ENCODE measurements around the gene RTP4.

RTP4 gene

DNA sequence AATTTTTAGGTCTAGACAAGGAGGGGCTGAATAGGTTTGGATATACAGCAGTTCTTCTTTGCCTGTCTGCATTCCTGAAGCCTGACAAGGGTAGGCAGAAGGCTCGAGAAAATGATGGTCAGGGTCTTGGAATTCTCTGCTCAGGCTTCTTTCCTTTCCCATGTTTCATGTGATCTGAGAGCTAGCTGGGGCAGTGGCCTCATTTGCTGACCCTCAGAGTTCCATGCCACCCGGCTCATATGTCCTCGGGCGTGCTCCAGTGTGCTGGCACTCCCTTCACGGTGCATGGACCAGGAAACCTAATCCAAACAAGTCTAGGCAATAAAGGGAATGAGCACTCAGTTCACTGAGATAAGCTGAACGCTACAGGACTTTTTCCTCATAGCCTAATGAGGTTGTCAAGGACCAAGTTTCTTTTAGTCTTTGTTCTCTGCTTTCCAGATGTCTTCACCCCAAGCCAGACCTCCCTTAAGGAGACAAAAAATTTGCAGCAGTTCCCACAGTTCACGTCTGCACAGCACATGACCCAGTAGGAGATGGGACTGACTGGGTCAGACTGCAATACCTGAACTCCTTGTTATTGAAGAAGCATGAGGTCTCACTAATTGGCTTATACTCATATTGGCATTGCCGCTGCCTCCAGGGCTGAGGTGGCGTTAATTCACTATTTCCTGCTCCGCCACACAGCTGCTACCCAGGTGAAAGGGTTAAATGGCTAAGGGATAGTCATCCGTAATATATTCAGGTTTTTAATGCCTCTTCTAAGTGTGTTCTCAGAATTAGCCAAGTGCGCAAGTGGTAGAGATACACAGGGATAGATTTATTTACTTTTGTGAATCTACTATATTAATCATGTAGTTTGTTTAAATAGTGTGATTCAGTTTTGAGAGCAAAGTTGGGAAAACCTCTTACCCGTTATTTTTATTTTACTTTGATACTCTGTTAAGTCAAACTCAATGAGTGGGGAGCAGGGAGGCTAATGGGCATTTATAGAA is 15.3 kb upstream of the RTP4 start:
- Histone ChIP-seq H3K9ac (ENCODE audit: low read depth, low read length) (no peak overlapping the region), H3K4me1 (ENCODE audit: insufficient read depth, low read length) (peaks cover 5% of the 10 kb centered on the region; the same call in 1 of the 2 replicates), H3K9me3 (ENCODE audit: control insufficient read depth, insufficient read depth, low read length) (no peaks in the 10 kb centered on the region), H3K36me3 (ENCODE audit: insufficient read depth, low read length) (no peaks in the 10 kb centered on the region)

DNA sequence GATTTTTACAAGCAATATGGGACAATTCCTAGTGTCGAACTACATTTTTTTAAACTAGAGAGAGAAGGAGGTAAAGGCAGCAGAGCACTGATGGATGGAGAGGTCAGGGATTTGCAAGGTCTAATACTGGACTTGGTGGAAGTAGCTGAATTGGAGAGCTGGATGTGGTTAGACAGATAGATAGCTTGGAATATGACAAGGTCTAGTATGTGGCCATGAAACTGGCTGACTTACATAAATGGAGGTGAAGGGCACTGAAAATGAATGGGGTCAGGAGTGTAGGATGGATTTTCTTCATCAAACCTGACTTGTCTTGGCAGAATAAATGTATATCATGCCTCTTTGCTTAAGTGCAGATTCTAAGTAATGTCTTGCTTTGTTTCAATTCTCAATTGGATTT is 10.1 kb upstream of the RTP4 start:
- H3K9ac ChIP-seq (ENCODE audit: low read depth, low read length), result no peak overlapping the region
- H3K4me1 ChIP-seq (ENCODE audit: insufficient read depth, low read length), result peaks cover 36% of the 10 kb centered on the region
- no peaks in the 10 kb centered on the region for H3K9me3 ChIP-seq (ENCODE audit: control insufficient read depth, insufficient read depth, low read length)
- no peaks in the 10 kb centered on the region for H3K36me3 ChIP-seq (ENCODE audit: insufficient read depth, low read length)

DNA sequence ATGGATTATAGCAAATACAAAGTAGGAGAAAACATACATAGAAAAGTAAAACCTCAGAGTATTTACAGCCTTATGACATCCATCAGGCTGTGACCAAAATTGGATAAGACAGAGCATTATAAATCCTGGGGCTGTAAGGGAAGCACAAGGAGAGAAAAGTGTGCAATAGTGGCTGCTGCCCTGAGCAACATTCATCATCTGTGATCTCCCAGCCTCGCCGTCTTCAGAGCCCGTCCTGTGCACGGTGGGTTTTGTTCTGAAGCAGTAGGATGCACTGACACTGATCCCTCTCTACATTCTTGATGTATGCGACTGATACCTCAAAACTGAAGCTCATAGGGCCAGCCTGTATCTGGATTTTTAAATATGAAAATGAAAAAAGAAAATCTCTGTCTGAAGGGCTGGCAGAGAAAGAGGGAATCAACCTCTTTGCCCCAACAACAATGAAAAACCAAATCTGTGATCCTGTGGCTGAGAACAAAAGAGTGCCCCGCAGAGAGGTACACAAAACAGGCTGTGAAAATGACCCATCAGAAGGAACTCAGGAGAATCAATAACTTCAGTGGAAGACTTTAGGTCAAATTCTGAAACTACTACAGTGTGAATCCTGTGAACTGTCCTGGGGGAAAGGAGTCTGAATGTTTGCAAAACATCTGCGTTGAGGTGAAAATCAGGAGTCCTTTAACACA is 8.2 kb upstream of the RTP4 start:
- H3K9me3 ChIP-seq (ENCODE audit: control insufficient read depth, insufficient read depth, low read length), result no peaks in the 10 kb centered on the region
- H3K4me1 ChIP-seq (ENCODE audit: insufficient read depth, low read length), result peaks cover 50% of the 10 kb centered on the region
- no peak overlapping the region for H3K9ac ChIP-seq (ENCODE audit: low read depth, low read length)
- H3K36me3 ChIP-seq (ENCODE audit: insufficient read depth, low read length), result no peaks in the 10 kb centered on the region

DNA sequence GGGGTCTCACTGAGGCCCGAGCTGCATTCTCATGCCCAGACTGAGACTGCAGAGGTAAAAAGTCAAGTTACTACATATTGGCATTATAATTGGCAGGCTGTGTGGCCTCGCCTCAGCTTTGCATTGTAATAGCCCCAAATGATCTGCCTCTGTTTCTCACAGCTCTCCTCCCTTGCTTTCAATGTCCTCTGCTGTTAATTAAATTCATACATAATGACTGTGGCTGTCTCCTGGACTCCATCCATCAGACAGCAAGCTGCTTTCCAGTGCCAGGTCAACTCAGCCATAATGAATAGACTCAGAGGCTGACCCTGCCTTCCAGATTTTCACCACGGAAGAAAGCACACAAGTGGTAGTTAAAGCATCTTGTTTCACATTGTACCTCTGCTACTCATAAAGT is 7.6 kb upstream of the RTP4 start:
- H3K4me1 ChIP-seq (ENCODE audit: insufficient read depth, low read length), result peaks cover 50% of the 10 kb centered on the region
- H3K36me3 ChIP-seq (ENCODE audit: insufficient read depth, low read length), result no peaks in the 10 kb centered on the region
- no peak overlapping the region for H3K9ac ChIP-seq (ENCODE audit: low read depth, low read length)
- H3K9me3 ChIP-seq (ENCODE audit: control insufficient read depth, insufficient read depth, low read length), result no peaks in the 10 kb centered on the region

DNA sequence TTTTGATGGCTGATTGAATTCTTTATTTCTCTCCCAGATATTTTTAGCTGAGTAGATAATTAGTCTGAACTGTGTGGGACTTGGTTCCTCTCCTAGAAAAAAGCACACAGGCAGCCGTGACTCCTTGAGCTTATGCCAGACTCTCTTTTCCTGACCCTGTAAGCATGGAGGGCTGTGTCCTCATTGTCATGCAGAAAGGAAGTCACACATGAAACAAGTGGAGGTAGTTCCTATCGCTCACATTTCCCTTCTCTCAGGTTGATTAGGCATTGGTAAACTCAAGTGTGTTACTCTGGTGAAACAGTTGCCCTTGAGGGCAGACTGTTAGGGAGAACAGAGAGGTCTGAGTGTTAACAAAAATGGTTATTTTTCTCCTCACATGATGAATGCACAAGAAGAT is 6.3 kb upstream of the RTP4 start:
- Histone ChIP-seq H3K9ac (ENCODE audit: low read depth, low read length) (no peak overlapping the region), H3K4me1 (ENCODE audit: insufficient read depth, low read length) (peaks cover 50% of the 10 kb centered on the region), H3K36me3 (ENCODE audit: insufficient read depth, low read length) (no peaks in the 10 kb centered on the region), H3K9me3 (ENCODE audit: control insufficient read depth, insufficient read depth, low read length) (no peaks in the 10 kb centered on the region)

DNA sequence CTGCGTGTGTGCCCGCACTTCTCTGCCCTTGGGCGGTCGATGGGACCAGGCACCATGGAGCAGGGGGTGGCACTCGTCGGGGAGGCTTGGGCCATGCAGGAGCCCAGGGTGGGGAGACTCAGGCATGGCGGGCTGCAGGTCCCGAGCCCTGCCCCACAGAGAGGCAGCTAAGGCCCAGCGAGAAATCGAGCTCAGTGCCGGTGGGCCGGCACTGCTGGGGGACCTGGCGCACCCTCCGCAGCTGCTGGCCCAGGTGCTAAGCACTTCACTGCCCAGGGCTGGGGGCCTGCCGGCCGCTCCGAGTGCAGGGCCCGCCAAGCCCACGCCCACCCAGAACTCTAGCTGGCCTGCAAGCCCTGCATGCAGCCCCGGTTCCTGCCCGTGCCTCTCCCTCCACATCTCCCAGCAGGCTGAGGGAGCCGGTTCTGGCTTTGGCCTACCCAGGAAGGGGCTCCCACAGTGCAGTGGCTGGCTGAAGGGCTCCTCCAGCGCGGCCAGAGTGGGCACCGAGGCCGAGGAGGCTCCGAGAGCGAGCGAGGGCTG is 553 bp upstream of the RTP4 start:
- H3K9me3 ChIP-seq (ENCODE audit: control insufficient read depth, insufficient read depth, low read length), result no peaks in the 10 kb centered on the region
- no peak overlapping the region for H3K9ac ChIP-seq (ENCODE audit: low read depth, low read length)
- no peaks in the 10 kb centered on the region for H3K36me3 ChIP-seq (ENCODE audit: insufficient read depth, low read length)
- H3K4me1 ChIP-seq (ENCODE audit: insufficient read depth, low read length), result peaks cover 18% of the 10 kb centered on the region; the same call in 1 of the 2 replicates

DNA sequence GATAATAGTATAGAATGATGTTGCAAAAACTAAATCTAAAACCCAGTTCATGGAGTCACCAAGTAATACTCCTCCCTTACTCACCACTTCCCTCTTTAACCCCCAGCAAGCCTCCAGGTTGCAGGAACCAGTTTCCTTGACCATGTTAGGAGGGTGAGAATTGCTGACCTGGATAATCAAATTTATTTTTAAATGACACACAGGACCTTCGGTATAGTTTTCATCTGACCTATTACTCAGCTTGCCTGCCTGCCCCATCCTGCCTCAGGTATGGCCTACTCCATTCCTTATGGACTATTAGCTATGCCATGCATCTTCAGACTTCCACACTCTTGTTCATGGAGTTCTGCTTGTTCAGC is 883 bp downstream of the RTP4 start:
- Histone ChIP-seq H3K9ac (ENCODE audit: low read depth, low read length) (no peak overlapping the region), H3K9me3 (ENCODE audit: control insufficient read depth, insufficient read depth, low read length) (no peaks in the 10 kb centered on the region), H3K36me3 (ENCODE audit: insufficient read depth, low read length) (no peaks in the 10 kb centered on the region), H3K4me1 (ENCODE audit: insufficient read depth, low read length) (peaks cover 6% of the 10 kb centered on the region; the same call in 1 of the 2 replicates)

DNA sequence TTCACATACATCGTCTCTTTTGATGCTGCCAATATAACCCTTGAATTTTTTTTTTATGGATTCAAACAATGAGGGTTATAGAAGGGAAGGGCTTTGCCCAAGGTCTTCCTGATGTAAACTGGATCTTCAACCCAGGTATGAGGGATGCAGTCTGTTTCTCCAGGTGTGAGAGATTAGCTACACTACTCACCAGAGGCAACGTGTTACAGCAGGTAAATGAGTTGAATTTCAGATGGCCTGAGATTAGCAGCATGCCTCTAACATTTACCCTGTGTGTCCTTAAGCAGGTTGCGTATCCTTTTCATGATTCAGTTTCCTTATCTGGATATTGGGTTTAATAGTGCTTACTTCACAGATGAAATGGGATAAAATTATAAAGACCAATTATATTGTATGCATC is 1.9 kb downstream of the RTP4 start:
- Histone ChIP-seq H3K9ac (ENCODE audit: low read depth, low read length) (no peak overlapping the region), H3K4me1 (ENCODE audit: insufficient read depth, low read length) (no peaks in the 10 kb centered on the region), H3K36me3 (ENCODE audit: insufficient read depth, low read length) (no peaks in the 10 kb centered on the region), H3K9me3 (ENCODE audit: control insufficient read depth, insufficient read depth, low read length) (no peaks in the 10 kb centered on the region)

DNA sequence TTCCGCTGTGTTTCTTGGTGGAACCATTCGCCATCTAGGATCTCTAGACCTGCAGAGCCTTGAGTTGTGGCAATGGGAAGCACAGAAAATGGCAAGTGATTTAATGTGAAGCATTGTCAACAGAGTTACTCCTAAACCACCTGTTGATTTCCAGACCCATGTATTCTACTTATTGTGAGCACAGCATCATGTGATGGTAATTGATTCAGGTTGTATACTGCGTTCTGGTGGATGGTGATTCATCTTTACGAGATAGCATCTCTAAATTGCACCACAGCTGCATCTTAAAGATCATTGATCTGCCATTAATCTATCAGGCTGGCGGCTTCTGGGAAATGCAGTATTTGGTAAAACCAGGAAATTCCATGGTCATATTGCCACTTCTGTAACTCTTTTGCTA is 7.4 kb downstream of the RTP4 start:
- H3K9me3 ChIP-seq (ENCODE audit: control insufficient read depth, insufficient read depth, low read length), result no peaks in the 10 kb centered on the region
- H3K36me3 ChIP-seq (ENCODE audit: insufficient read depth, low read length), result no peaks in the 10 kb centered on the region
- no peak overlapping the region for H3K9ac ChIP-seq (ENCODE audit: low read depth, low read length)
- 0 out of 2 replicates have a peak, but pooled peaks cover 5% of the 10 kb centered on the region for H3K4me1 ChIP-seq (ENCODE audit: insufficient read depth, low read length)

DNA sequence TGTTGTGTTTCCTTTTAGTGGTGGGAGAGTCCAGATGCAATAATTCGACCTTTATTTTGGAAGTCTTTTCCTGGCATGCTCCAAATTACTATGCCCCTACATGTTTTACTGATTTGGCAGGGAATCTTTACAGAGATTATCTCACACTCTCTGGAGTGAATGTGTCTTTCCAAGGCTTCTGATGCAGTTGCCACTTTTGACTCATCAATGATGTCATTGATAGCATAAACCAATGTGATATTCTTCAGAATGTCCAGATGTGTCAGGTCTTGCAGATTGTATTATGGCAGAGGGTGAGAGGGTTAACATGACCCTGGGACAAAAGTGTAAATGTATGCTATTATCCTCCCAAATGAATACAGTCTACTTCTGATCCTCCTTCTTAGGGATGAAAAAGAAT is 9.7 kb downstream of the RTP4 start:
- peaks cover 9% of the 10 kb centered on the region; the same call in 1 of the 2 replicates for H3K4me1 ChIP-seq (ENCODE audit: insufficient read depth, low read length)
- no peak overlapping the region for H3K9ac ChIP-seq (ENCODE audit: low read depth, low read length)
- no peaks in the 10 kb centered on the region for H3K36me3 ChIP-seq (ENCODE audit: insufficient read depth, low read length)
- no peaks in the 10 kb centered on the region for H3K9me3 ChIP-seq (ENCODE audit: control insufficient read depth, insufficient read depth, low read length)

DNA sequence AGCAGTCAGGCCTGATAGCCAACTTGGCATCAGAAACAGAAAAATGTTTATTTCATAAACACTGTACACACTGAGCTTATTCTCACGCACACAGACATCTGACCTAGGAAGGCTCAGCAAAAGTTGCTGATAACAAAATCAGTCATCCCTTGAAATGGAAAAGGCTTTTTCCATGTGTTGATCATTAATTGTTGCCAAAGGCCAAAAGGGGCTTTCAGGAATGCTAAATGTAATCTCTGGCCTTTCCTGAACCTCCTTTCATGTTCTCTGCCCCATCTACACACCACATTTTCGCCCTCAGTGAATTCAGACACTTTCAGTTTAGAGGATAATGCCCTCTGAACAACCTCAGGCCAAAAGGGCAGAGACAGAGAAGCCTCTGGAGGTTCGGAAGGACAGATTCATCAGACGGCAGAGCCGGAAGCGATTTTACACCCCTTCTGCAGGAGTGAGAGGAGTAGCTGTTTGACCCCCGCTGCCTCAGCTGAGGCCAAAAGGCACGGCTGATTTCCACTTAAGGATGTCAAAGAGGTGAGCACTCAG is 14.5 kb downstream of the RTP4 start:
- Histone ChIP-seq H3K4me1 (ENCODE audit: insufficient read depth, low read length) (peaks cover 12% of the 10 kb centered on the region; the same call in 1 of the 2 replicates), H3K9me3 (ENCODE audit: control insufficient read depth, insufficient read depth, low read length) (peaks cover 1% of the 10 kb centered on the region; the same call in 1 of the 2 replicates), H3K36me3 (ENCODE audit: insufficient read depth, low read length) (no peaks in the 10 kb centered on the region), H3K9ac (ENCODE audit: low read depth, low read length) (no peak overlapping the region)

DNA sequence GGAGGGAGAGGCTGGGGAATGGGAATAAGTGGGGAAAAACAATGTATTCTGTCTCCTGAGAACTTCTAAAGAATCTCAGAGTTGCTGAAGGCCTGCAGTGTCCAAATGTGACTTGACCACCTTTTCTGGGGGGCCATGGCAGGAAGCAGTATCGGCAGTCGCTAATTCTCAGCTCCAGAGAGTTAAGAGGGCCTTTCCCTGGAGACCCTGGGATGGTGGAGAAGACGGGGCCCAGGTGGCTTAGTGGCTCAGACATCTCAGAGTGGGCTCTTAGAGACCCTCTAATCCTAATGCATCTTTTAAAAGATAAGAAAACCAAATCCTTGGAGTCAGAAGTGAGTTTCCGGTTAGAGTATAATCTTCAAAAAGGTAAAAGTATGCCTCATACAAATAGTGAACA is 15.1 kb downstream of the RTP4 start:
- peaks cover 3% of the 10 kb centered on the region; the same call in 1 of the 2 replicates for H3K9me3 ChIP-seq (ENCODE audit: control insufficient read depth, insufficient read depth, low read length)

DNA sequence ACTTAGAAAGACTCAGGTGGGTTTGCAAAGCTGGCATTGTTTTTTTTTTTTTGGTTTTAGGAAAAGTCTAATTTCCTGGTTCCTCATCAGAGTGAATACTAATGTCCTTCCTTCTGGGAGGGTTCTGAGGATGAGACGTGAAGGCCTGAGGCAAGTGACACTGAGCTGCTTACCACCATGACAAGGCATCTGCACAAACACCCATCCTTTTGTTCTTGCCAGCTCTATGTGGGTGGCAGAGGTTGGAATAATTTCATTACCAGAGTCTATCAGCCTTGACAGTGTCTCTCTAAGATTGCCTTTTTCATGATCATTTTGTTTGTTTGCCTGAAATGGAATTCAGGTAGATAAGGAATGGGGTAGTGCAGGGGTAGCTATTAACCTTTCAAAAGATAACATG is 17.1 kb downstream of the RTP4 start:
- Histone ChIP-seq H3K4me1 (ENCODE audit: insufficient read depth, low read length) (peaks cover 8% of the 10 kb centered on the region; the same call in 1 of the 2 replicates), H3K36me3 (ENCODE audit: insufficient read depth, low read length) (no peaks in the 10 kb centered on the region), H3K9me3 (ENCODE audit: control insufficient read depth, insufficient read depth, low read length) (peaks cover 3% of the 10 kb centered on the region; the same call in 1 of the 2 replicates), H3K9ac (ENCODE audit: low read depth, low read length) (no peak overlapping the region)

More for the DNA sequence above, 15.1 kb downstream of the RTP4 start:
- H3K9ac ChIP-seq (ENCODE audit: low read depth, low read length), result no peak overlapping the region
- H3K36me3 ChIP-seq (ENCODE audit: insufficient read depth, low read length), result no peaks in the 10 kb centered on the region
- peaks cover 12% of the 10 kb centered on the region; the same call in 1 of the 2 replicates for H3K4me1 ChIP-seq (ENCODE audit: insufficient read depth, low read length)

DNA sequence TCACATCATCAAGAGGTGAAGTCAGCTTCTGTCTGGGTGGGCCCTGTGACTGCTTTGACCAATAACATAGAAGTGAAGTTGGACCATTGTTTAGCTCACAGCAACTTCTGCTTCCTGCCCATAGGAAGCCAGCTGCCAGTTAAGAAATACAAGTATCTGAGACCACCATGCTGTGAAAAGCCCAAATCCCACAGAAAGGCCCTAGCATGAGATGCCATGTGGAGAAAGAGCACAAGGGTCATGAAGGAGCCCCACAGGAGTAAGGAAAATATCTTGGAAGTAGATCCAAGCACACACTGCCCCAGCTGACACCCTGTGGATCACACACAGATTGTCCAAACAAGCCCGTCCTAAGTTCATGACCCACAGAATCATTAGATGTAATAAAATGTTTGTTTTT is 28.5 kb downstream of the RTP4 start:
- Histone ChIP-seq H3K9ac (ENCODE audit: low read depth, low read length) (no peak overlapping the region), H3K36me3 (ENCODE audit: insufficient read depth, low read length) (no peaks in the 10 kb centered on the region), H3K9me3 (ENCODE audit: control insufficient read depth, insufficient read depth, low read length) (peaks cover 5% of the 10 kb centered on the region), H3K4me1 (ENCODE audit: insufficient read depth, low read length) (no peaks in the 10 kb centered on the region)

Data from ES-I3 (cell line).